Left ventricle myocardium superior (tissue), 1 donor: Measurements from ENCODE around the gene BICD2. TPM values are rescaled to one million over a fixed set of nuclear protein-coding genes. Genes with fewer than 3 reads are reported as not detected.
A peak's percentile ranks its signal among the peaks of the same experiment; 100 is the strongest.

Source experiments
- ATAC-seq: fragments of 200-7000 bp; cut with Tn5 transposase; one replicate; pipeline ENCODE4 v1.9.1; 2020; ENCODE audit warnings: mild to moderate bottlenecking, moderate library complexity
- DNase-seq: peaks from one replicate; pipeline ENCODE4 v3.0.0-alpha.2; 2020
- intact Hi-C: fragments of 100-400 bp; cut with micrococcal nuclease; formaldehyde crosslinking; loops from one replicate; pipeline ENCODE4 v1.11.0; 2022
- total RNA-seq: library from RNA; stranded (reverse); fragmentation: NEBNext Ultra II Directional; extraction: Animal tissue kit (Norgen Biotek cat#: 25700); gene quantifications from one replicate; pipeline ENCODE4 v1.2.1, GENCODE V29; 2021
- donor health status: DM: no; HTN: yes; CAD: no; lungs with severe emphysema.

BICD2 gene
- total RNA-seq, 1 donor from 2014 or later, result 39.2 TPM

DNA sequence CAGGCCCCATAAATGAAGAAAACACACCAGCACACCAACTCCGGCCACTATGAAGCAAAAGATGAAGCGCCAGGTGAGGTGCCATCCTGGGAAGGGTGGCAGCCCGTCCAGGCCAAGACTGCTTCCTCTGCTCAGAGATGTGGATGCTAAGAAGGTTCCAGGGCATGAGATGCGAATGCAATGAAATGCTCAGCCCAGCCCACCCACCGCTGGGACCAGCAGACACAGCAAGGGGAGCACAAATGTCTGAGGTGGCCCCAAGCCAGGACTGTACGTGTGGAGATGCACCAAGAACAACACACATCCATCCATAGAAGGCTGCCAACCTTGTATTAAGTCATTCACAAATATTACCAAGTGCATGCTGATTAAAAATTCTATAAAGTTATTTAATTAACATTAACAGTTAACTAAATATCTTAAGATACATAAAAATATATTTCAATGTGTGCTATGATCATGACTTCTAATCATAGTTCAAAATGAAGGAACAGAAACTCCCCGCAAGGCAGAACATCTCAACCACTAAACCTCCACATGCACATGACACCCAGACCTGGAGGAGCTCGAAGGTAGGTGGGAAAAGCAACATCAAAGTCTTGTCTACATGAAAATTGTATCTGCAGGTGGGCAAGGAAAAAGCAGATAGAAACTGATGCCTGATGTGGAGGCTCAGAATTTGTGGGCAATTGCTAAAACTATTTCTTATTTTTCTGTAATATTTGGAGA lies 43.7 kb downstream of the BICD2 start:
- DNase-seq (no peak), ATAC-seq (no peak)
- intact Hi-C loops, result no loop called here

- intact Hi-C loops, result no loop called here
- DNase-seq (no peak), ATAC-seq (no peak)
Measured at GRCh38 chr9:92720209-92720765, 44.3 kb downstream of the BICD2 start.

DNA sequence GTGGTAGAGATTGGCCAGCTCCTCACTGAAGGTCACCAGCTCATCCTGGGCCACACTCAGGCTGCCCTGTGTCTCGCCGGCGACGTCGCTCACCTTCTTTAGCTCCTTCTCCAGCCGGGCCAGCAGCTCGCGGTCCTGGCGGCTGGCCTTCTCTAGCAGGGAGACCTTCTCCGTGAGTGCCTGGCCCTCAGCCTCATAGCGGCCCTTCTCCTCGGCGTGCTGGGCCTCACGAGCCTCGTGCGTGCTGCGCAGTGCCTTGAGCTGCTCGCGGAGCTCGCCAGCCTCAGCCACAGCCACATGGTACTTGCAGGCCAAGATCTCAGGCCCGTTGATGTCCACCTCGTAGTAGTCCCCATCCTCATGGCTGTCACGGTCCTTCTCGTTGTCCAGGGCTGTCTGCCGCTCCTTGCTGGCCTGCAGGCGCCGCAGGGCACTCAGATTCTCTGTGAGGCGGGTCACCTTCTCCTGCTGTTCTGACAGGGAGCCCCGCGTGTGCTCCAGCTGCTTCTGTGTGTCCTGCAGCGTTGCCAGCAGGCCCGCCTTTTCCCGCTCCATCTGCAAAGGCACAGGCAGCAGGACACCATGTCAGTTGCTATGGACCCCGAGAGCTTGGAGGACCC lies 45.5 kb downstream of the BICD2 start:
- ATAC-seq (no peak), DNase-seq (no peak)
- intact Hi-C loops, result loop anchor here (5.0 kb wide), 1 partner anchor 73 kb away; no protein-coding TSS in a partner anchor

DNA sequence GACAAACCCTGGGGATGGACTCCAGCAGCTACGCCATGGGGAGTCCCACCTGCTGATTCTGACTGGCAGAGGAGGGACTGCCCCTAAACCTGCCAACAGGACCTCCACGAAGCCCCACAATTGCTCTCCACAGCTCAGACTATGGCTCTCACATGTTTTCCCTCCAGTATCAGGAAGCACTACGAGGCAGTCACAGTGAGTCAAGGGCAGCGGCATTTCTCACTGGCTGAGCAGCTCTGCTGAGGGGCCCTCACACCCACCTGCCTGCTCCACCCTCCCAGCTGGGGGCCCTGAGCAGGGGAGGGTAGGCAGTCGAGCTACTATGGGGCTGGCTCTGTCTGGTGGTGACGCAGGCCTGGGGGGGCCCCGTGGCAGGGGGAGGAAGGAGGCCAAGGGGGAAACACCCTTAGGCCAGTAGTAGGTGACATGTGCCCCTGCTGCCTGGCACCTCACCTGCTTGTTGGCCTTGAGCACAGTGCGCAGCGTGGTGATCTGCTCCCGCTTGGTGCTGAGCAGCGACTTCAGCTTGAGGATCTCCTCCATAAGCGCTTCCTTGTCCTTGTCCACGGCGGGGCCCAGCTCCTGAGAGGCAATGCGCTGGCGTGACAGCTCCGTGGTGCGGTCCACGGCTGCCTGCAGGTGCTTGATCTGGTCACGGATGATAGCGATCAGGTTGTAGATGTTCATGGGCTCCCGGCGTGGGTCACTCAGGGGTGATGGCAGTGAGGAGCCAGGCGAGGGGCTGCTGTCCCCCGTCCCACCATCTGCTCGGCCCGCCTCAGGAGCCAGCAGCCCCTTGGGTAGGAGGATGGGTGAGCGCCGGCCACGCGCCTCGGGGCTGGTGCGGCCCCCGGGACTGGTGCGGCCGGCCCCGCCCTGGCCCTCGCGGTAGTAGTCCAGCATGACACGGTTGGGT lies 46.3 kb downstream of the BICD2 start:
- ATAC-seq (no peak), DNase-seq (no peak)
- intact Hi-C loops, result loop anchor here (5.0 kb wide), 1 partner anchor 74 kb away; no protein-coding TSS in a partner anchor

DNA sequence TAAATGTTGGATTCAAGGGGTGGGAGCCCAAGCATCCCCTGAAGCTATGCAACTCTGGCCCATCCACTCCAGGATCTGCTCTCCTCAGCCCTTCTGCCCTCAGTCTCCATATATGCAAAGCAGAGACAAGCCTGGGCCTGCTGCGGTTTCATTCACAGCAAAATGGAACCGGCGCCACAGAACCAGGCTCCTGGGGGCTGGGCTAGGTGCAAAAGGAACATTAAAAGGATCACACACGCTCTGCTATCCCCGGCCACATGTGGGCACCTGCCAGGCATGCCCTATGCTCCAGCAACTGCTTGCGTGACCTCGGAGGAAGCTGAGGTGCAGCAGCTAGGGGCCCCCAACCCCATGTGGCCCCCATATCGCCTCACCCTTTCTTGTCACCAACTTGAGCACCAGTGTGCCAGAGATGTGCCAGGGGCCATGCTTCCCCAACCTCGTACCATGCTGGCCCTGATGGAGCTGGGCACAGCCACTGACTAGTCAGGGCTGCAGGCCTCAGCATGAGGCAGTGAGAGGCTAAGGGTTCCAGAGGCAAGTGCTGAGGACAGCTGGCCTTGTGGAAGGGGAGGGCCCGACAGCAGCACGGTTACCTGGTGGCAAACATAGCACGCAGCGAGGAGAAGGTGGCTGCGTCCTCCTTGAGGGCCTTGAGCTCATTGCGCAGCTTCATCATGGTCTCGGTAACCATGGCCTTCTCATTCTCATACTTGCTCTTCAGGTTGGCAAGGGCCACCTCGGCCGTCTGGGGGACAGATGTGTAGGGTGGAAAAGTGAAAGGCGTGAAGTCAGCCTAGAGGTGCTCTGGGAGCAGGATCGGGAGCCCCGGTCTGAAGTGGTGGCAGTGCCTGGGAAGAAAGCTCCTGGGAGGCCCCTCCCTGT lies 47.2 kb downstream of the BICD2 start:
- no peak for ATAC-seq
- no peak for DNase-seq
- intact Hi-C loops, result loop anchor here (5.0 kb wide), 1 partner anchor 75 kb away; no protein-coding TSS in a partner anchor

DNA sequence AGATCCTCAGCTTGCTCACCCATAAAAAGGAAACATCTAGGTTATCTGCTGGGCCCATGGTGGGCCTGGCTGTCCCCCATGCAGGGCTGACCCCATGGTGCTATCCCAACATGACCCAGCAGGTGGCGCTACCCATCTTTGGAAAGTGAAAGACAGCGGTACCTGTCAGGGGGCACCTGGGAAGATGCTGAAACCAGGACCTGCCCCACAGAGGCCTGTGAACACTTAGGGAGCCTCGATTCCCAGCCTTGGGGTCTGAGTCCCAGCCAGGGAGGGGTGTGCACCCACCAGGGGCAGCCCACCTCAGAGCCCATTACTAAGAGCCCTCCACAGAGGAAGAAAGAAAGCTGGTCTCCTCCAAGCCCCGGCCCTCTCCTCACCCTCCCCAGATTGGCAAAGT lies 48.1 kb downstream of the BICD2 start:
- intact Hi-C loops, result loop anchor here (5.0 kb wide), 1 partner anchor 76 kb away; no protein-coding TSS in a partner anchor
- ATAC-seq, result peak; percentile 54
- DNase-seq, result peak; percentile 74

DNA sequence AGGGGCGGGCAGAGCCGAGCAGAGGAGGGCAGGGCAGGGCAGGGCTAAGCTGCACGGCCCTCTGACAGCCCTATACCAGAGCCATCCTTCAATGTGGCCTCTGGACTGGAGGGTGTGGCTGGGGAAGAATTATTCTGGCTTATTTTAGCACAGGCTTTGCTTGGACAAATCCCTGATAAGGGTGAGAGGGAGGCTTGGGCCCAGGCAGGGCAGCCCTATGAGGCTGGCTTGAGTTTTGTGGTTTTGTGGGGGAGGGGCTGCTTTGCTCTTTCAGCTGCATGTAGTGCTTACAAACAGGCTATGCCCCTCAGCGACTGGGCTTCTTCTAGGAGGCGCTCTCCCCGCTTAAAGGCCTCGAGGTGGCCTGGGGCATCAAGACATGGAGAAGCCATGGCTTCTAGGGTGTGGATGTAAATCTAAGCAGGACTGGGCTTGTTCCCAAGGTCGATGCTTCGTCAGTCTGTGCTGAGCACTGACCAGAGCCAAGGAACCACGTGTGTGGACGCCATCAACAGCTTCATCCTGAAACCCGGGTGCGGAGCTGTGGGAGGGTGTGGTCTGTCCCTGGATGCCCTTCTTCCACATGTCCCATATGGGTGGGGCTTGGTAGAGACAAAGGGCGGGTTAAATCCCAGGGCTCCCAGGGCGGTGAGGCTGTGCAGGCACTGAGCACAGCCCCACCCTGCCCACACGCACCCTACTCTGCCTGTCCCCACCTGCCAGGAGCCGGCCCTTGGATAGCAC lies 49.0 kb downstream of the BICD2 start:
- intact Hi-C loops, result loop anchor here (5.0 kb wide), 1 partner anchor 77 kb away; no protein-coding TSS in a partner anchor
- DNase-seq, result peak; percentile 74
- peak; percentile 82 for ATAC-seq

- intact Hi-C loops, result loop anchor here (5.0 kb wide), 1 partner anchor 77 kb away; no protein-coding TSS in a partner anchor
- peak; percentile 60 for ATAC-seq
- DNase-seq, result peak; percentile 83
Measured at GRCh38 chr9:92714787-92715487, 49.7 kb downstream of the BICD2 start.

DNA sequence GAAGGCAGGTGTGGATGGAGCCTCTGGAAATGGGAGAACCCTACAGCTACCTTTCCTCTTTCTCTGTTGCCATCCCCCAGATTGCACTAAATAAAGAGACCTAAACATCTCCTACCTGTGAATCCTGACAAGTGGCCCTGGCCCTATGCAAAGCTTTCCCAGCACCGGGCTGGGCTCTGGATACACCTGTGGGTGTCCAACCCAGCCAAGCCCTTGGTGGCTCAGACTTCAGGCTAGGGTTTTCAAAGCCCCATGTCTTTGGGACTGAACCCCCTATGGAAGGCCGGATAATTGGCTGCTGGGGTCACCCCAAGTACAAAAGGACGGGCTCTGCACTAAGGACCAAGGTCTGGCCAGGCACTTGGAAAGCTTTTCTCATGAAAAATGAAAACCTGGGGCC lies 50.6 kb downstream of the BICD2 start:
- intact Hi-C loops, result no loop called here
- DNase-seq, result no peak
- ATAC-seq, result no peak

DNA sequence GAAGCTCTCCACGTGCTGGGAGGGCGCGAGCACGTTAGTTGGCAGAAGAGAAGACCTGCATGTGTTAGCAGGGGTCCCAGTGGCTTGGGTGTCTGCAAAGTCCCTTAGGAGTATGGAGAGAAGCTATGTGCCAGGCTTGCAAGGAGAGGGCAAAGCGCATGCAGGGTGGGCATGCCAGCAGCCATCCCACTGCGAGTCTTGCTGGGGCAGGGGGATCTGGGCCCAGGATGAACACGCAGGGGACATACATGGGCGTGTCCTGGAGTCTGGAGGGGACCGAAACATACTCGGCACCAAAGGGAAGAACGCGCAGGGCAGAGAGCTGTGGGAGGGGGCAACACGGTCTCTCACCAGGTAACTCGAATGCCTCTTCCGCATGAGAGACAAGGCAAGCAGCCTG lies 51.1 kb downstream of the BICD2 start:
- DNase-seq (no peak), ATAC-seq (no peak)
- intact Hi-C loops, result no loop called here

DNA sequence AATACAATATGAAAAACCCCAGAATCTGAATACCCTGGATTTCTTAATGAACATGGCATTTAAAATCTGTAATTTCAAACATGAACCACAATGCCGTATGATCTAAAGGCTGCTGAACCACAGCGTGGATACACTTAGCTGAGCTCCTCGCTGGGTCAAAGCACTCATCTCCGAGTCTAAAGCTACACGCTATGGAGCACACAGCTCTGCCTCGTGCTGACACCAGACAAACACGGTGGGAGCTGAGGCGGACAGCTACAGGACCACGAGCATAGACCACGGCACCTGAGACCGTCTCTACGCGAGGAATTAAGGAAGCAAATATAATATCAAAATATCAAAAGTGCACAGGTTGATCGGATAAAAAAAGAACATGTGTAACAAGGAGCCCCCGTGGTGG lies 51.9 kb downstream of the BICD2 start:
- no peak for DNase-seq
- intact Hi-C loops, result no loop called here
- no peak for ATAC-seq

- intact Hi-C loops, result no loop called here
- DNase-seq (no peak), ATAC-seq (no peak)
Measured at GRCh38 chr9:92711844-92712243, 52.8 kb downstream of the BICD2 start.

DNA sequence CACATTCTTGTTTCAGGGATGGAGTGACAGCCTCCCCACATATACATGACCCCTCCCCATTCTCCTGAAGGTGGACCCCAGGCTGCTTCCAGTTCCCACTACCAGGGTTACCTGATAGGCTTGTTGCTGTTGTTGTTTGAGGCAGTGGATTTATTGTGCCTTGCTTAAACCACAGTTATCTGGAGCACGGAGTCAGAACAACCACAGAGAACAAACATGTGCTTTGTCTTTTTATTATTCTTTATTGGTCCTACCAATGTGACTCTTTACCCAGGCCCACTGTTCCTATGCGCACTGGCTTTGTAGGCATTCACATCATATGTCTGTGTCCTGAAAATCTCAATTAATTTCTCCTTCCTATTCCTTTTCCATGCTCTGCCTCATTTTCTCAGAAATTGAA lies 53.5 kb downstream of the BICD2 start:
- no peak for DNase-seq
- intact Hi-C loops, result no loop called here

DNA sequence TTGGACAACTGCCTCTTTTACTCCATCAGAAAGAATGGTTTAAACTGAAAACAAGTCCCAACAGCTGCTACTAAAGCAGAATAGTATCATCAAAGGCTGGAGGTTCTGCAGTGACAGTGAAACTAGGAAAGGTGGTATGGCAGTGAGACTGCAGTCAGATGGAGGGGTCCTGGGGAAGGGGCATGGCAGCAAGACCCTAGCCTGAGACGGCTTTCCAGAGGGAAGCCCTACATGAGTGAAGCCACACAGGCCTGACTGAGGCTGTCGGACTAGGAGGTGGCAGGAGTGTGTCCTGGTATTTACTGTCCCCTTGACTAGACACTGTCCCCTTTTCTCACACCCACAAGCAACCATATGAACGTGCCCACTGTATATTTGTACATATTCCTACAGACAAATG lies 54.3 kb downstream of the BICD2 start:
- no peak for ATAC-seq
- intact Hi-C loops, result no loop called here
- no peak for DNase-seq

More for the DNA sequence above, 53.5 kb downstream of the BICD2 start:
- ATAC-seq, result no peak

DNA sequence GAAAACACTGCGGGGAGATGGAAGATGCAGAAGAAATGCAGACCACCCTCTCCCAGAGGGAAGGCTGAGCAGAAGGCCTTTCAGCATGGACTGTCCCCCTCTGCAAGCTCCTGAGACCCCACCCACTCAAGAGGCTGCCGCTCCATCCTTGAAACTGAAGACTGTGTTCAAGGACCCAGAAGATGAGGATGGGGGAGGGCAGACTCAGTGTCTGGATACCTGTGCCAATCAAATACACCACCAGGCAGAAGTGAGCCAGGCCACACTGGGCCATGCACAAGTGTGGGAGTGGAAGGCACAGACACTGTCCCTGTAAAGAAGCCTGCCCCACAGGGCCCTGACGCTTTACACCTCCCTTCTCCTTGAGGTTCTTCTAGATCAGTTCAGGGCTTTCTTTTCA lies 54.7 kb downstream of the BICD2 start:
- DNase-seq, result no peak
- no peak for ATAC-seq
- intact Hi-C loops, result no loop called here

DNA sequence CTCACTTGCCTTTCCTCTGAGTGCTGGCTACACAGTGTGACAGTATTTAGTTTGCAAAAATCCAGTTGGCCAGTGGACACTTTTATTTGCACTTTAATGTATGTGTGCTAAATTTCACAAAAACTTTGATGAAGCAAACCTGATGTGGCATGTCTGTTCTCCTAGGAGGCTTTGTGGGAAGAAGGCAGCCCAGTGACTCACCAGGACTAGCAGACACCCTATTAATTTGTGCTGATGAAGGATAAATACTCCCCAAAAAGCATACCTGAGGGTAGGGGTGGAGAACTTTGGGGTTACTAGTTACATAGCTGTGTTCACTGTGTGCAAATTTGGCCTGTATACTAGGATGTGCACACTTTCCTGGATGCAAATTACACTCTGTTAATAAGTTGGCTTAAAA lies 55.4 kb downstream of the BICD2 start:
- no peak for ATAC-seq
- intact Hi-C loops, result no loop called here

DNA sequence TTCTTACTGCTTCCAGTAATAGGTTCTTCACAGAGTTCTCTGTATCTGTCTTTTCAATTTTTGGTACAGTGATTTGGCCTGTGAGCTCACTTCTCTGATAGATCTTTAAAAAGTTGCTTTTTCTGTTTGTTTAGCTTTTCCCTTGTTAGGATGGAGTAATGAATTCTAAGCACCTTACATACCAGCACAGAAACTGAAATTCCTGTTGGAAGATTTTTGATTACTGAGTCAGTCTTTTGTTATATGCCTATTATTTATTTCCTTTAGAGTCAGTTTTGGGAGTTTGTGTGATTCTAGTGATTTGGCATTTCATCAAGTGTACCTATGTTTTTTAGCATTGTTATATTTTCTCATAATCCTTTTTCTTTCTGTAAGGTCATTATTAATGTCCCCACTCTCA lies 57.1 kb downstream of the BICD2 start:
- DNase-seq (no peak), ATAC-seq (no peak)
- intact Hi-C loops, result no loop called here

More for the DNA sequence above, 55.4 kb downstream of the BICD2 start:
- no peak for DNase-seq
